Stimulated activated CD8-positive, alpha-beta memory T cell treated with anti-CD3 and anti-CD28 coated beads, Interleukin-4, amount 100 ng/mL, for 4 hours (primary cell): Measurements from ENCODE around the gene AIRE.

Experiments
- DNase-seq, 2 donors: peaks; one replicate each; pipeline ENCODE4 v3.0.0-alpha.2; 2020; ENCODE audit warnings: low read depth in 2 of 2, low spot score in 1 of 2

Gene AIRE

DNA sequence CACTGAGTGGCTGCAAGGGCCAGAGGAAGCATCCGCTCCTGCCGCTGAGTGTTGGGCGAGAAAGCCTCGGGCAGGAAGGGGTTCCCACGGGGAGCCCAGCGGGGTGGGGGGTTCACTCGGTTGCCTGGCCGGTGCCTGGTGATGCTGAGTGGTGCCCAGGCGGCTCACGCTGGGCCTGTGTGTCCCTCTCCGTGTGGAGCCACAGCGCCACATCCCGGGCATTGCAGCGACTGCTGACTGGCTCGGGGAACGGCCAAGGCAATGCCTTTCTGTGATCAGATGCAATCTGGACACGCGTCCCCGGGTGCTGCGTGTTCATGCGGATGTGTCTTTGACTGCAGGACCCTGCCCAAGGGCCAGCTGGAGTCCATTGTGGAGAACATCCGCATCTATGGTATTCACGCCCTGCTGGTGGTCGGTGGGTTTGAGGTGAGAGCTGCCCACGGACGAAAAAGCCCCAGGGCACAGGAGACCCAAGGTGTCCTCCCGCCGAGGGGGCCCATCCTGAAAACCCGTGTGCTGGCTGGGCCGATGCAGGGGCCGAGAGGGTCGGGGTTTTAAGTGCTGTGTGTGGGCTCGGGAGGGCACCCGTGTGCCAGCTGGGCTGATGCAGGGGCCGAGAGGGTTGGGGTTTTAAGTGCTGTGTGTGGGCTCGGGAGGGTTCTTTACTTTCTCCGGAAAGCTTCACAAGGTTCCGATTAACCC lies 37.1 kb downstream of the AIRE start:
- no peak for DNase-seq

DNA sequence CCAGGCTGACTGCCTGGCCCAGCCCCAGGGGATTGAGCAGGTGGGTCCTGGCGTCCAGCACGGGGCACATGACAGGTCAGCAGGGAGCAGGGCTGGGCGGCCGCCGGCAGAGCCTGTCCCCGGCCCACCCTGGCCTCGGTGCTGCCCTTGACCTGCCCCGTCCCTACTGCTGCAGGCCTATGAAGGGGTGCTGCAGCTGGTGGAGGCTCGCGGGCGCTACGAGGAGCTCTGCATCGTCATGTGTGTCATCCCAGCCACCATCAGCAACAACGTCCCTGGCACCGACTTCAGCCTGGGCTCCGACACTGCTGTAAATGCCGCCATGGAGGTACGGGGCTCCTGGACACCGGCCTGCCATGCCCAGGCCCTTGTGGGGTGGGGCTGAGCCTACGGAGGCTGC lies 37.9 kb downstream of the AIRE start:
- no peak for DNase-seq

DNA sequence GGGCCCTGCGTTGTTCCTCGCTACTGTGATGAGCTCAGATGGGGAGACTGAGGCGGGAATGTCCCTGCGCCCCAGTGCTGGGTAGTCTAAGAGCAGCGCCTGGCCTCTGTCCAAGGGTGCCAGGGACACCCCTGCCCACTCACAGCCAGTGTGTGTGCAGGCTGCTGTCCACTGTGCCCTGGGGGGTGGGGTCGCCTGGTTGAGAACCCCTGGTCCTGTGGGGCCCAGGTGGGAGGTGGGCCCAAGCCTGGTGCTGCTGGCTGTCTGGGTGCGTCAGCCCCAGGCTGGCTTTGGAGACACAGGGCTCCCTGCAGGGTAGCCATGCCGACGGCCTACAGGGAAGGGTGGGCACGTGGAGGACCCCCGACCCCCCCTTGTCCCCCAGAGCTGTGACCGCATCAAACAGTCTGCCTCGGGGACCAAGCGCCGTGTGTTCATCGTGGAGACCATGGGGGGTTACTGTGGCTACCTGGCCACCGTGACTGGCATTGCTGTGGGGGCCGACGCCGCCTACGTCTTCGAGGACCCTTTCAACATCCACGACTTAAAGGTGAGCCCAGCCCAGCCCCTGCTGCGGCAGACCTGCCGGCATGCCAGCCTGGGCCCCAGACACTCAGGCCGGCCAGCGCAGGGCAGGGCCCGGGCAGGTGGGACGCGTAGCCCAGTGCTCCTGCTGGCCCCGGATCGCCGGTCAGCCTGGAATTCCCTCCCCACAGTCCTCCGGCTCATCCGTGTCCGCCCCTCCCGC lies 38.6 kb downstream of the AIRE start:
- no peak for DNase-seq

DNA sequence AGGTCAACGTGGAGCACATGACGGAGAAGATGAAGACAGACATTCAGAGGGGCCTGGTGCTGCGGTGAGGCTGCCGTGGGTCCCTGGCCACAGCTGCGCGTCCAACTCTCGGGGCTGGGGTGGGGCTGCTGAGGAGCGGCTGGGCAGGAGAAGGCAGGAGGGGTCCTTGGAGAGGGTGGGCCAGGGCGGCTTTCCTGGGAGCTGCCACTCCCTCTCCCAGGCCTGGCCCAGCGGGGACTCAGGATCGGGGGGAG lies 39.1 kb downstream of the AIRE start:
- DNase-seq = no peak

- DNase-seq = no peak
Observed at GRCh38 chr21:44325386-44326271, 40.0 kb downstream of the AIRE start.

GRCh38 chr21:44326272-44326647 lies 40.6 kb downstream of the AIRE start:
- DNase-seq = no peak

- DNase-seq = no peak
Observed at GRCh38 chr21:44326716-44327602, 41.3 kb downstream of the AIRE start.

- no peak for DNase-seq
Observed at GRCh38 chr21:44327603-44327974, 41.9 kb downstream of the AIRE start.

DNA sequence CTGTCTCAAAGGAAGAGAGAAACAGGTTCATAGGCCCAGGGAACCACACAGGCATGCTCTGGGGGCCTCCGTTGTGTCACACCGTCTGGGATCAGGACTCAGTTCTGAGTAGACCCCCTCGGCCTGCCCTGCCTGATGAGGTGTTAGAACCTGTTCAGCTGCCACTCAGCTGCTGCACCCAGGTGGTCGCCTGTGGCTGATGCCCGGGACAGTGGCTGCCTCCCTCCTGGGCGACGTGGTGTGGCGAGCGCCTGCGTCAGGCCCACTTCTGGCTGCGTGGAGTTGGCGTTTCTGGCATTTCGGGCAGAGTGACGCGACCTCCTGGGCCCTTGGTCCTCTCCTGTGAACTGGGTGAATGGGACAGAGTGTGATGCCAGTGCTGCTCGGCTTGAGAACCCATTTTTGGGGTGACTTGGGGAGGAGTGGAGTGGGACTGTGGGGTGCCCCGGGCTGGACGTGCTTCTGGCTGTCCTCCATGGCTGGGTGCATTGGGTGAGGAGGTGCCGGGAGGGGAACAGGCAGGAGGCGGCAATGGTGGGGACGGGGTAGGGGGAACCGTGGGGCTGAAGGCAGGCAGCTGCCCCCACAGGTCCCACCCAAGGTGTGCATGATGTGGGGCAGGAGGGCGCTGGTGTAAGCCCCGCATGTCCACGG lies 42.7 kb downstream of the AIRE start:
- DNase-seq = no peak

- no peak for DNase-seq
Observed at GRCh38 chr21:44329086-44329889, 43.6 kb downstream of the AIRE start.

GRCh38 chr21:44329971-44330681 lies 44.5 kb downstream of the AIRE start:
- no peak for DNase-seq

DNA sequence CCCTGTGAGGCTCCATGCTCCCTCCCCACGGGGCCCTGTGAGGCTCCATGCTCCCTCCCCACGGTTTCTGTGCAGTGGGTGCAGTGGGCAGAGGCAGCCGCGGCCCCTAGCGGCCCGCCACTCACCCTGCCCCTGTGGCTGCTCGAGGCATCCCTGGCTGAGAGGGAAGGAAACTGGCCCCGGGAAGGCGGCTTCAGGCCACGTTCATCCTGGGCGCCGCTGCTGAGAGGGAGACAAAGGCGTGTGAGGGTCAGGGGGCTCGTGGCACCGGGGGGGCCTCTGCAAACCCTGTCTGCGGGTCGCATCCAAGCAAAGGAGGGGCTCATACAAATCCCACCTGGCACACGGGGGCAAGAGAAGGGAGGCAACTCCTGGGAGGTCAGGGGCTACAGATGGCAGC lies 45.0 kb downstream of the AIRE start:
- no peak for DNase-seq

GRCh38 chr21:44331209-44331608 lies 45.5 kb downstream of the AIRE start:
- no peak for DNase-seq

GRCh38 chr21:44331650-44332307 lies 46.1 kb downstream of the AIRE start:
- no peak for DNase-seq

DNA sequence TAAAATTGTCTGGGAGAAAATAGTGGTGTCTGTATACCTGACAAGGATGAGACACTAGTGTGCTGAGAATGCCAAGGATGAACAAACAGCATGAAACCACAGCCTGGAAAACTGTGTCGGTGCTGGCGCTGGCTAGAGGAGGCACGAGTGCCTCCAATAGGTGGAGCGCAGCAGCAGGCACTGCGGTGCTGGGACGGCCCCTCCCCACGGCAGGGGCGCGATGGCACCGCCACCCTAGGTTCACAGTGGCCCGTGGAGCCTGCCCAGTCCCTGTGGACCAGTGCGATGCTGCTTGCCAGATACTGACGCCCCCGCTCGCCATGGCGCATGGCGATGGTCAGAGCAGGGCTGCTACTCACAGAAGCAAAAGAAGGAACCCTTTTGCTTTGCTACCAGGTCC lies 46.7 kb downstream of the AIRE start:
- DNase-seq = no peak

DNA sequence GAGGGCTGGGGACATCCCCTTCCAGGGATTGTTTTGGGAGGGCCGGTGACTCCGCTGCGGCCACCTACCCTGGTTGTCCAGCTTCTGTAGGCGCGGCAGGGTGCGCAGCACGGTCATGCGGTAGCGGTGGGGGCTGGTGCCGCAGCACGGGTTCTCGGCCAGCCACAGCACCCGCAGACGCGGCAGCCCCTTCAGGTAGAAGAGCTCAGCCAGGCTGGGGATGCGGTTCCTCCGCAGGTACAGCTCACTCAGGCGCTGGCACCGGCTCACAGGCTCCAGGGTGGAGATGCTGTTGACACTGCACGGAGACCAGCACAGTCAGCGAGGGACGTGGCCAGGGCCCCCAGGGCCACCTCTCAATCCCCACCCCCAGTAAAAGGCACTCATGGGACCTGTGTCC lies 47.3 kb downstream of the AIRE start:
- no peak for DNase-seq

DNA sequence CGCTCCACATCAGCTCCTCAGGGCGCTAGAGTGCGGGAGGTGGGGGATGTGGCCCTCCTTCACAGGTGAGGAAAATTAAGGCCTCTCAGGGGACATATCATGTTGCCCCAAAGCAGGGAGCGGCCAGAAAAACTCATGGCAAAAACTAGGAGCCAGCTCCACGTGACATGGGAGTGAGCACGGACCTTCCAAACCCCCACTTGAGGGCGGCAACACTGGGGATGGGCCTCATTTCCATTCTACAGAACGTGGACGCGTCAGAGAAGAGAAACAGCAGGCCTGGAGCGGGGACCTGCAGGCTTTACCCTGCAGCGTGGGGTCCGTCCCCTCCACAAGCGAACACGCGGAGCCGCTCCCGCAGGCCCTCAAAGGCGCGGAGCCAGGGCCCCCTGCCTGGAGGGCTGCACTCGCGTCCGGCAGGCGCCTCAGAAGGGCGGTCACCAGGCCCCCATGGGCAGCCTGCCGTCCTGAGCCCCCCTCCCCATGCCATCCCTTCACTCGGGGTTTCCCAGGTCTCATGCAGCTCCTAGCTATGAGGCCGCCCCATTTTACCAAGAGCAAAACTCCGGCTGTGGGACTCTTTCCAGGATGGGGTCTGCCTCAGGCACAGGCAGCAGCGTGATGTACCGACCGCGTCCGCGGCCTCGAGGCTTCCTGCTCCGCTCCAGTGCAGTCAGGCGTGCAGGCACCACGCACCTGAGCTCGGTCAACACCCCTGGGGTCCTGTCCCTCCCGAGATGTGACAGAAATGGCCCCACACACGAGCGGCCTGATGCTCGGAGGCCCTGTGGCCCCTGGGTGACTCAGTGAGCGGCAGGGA lies 48.0 kb downstream of the AIRE start:
- no peak for DNase-seq
